CD4-positive, CD25-positive, alpha-beta regulatory T cell (primary cell): ENCODE data around the gene ZNF804B. TPM values are rescaled to one million over a fixed set of nuclear protein-coding genes. Genes with fewer than 3 reads are reported as not detected.

Experiments
- ATAC-seq, 2 donors: fragments of 150-1000 bp; cut with Tn5 transposase; one replicate each; pipeline ENCODE4 v1.10.0; 2021; ENCODE audit warnings: low read depth in 2 of 2, moderate number of reproducible peaks in 2 of 2, moderate library complexity in 1 of 2
- DNase-seq, 3 donors: peaks; one replicate each; pipeline versions ENCODE4 v3.0.0 to v3.0.0-alpha.2; 2012 to 2022; ENCODE audit warnings: mixed read lengths in 1 of 3
- H3K27ac ChIP-seq: one replicate; pipeline ENCODE4 v1.7.0; 2013; ENCODE audit warnings: mild to moderate bottlenecking, low read length; ENCODE audit not compliant: insufficient read depth, poor library complexity, severe bottlenecking
- H3K27me3 ChIP-seq: one replicate; pipeline ENCODE4 v1.7.0; 2013; ENCODE audit warnings: low read length; ENCODE audit not compliant: control insufficient read depth, insufficient read depth
- H3K36me3 ChIP-seq: one replicate; pipeline ENCODE4 v1.7.0; 2013; ENCODE audit warnings: mild to moderate bottlenecking, low read length, moderate library complexity; ENCODE audit not compliant: control insufficient read depth, insufficient read depth
- H3K4me1 ChIP-seq: 2 replicates; pipeline ENCODE4 v1.7.0; 2013; ENCODE audit warnings: mild to moderate bottlenecking, low read length; ENCODE audit not compliant: insufficient read depth, control insufficient read depth, poor library complexity, severe bottlenecking
- H3K4me3 ChIP-seq: one replicate; pipeline ENCODE4 v1.7.0; 2013; ENCODE audit warnings: low read depth, mild to moderate bottlenecking, low read length, moderate library complexity
- H3K9me3 ChIP-seq, 2 experiments: 1 replicate in 1 of 2; 2 replicates in 1 of 2; pipeline ENCODE4 v1.7.0; 2013; ENCODE audit warnings: low read length in 2 of 2, mild to moderate bottlenecking in 1 of 2, moderate library complexity in 1 of 2; ENCODE audit not compliant: control insufficient read depth in 2 of 2
- H3K27ac Mint-ChIP-seq, 3 donors: one replicate each; pipeline ENCODE4 v1.8.0; 2020 to 2022; ENCODE audit warnings: mild to moderate bottlenecking in 3 of 3, mixed read lengths in 3 of 3, moderate library complexity in 2 of 3
- H3K27me3 Mint-ChIP-seq: one replicate; pipeline ENCODE4 v1.8.0; 2022; ENCODE audit warnings: mild to moderate bottlenecking, mixed read lengths
- H3K36me3 Mint-ChIP-seq: one replicate; pipeline ENCODE4 v1.8.0; 2020; ENCODE audit warnings: mixed read lengths
- H3K4me1 Mint-ChIP-seq, 4 donors: one replicate each; pipeline ENCODE4 v1.8.0; 2020 to 2022; ENCODE audit warnings: mixed read lengths in 4 of 4, mild to moderate bottlenecking in 1 of 4
- H3K4me3 Mint-ChIP-seq, 4 donors: one replicate each; pipeline ENCODE4 v1.8.0; 2020 to 2022; ENCODE audit warnings: mild to moderate bottlenecking in 4 of 4, mixed read lengths in 4 of 4, moderate library complexity in 3 of 4
- H3K9me3 Mint-ChIP-seq, 7 donors: one replicate each; pipeline ENCODE4 v1.8.0; 2020 to 2022; ENCODE audit warnings: mixed read lengths in 7 of 7, mild to moderate bottlenecking in 3 of 7, moderate library complexity in 2 of 7
- polyA plus RNA-seq, 4 donors: library from polyadenylated mRNA; unstranded; fragments of 300-500 nt; fragmentation: Illumina TruSeq; gene quantifications; one replicate each; pipeline ENCODE4 v1.2.3, GENCODE V29; 2021
- total RNA-seq: library from RNA; stranded (reverse); gene quantifications from one replicate; pipeline ENCODE4 v1.2.3, GENCODE V29; 2022

Gene ZNF804B
- total and polyA plus RNA-seq, 5 donors from 2014 or later = not detected

- H3K4me3 ChIP-seq = no peak overlapping the region
- ATAC-seq (no peak), DNase-seq (no peak)
- H3K27ac ChIP-seq = no peak overlapping the region
- H3K36me3 ChIP-seq = no peaks in the 10 kb centered on the region
- Mint-ChIP-seq H3K27ac (no peak overlapping the region), H3K4me3 (no peak overlapping the region), H3K36me3 (no peaks in the 10 kb centered on the region), H3K27me3 (no peaks in the 10 kb centered on the region), H3K4me1 (no peaks in the 10 kb centered on the region), H3K9me3 (peaks cover 0 to 13% (median 7%) of the 10 kb centered on the region in 7 donors)
- H3K4me1 ChIP-seq = no peaks in the 10 kb centered on the region
- no peaks in the 10 kb centered on the region for H3K9me3 ChIP-seq
- no peaks in the 10 kb centered on the region for H3K27me3 ChIP-seq
Observed at GRCh38 chr7:88933285-88933684, 173.8 kb downstream of the ZNF804B start.

GRCh38 chr7:88942815-88943501 is 183.5 kb downstream of the ZNF804B start:
- Histone ChIP-seq H3K4me3 (no peak overlapping the region), H3K27ac (no peak overlapping the region), H3K4me1 (no peaks in the 10 kb centered on the region), H3K36me3 (no peaks in the 10 kb centered on the region), H3K27me3 (no peaks in the 10 kb centered on the region), H3K9me3 (no peaks in the 10 kb centered on the region)
- ATAC-seq (no peak), DNase-seq (no peak)
- Mint-ChIP-seq H3K9me3 (peaks cover 0 to 15% (median 6%) of the 10 kb centered on the region in 7 donors), H3K27ac (no peak overlapping the region), H3K4me3 (no peak overlapping the region), H3K27me3 (no peaks in the 10 kb centered on the region), H3K4me1 (no peaks in the 10 kb centered on the region), H3K36me3 (no peaks in the 10 kb centered on the region)

GRCh38 chr7:88951826-88952225 is 192.3 kb downstream of the ZNF804B start:
- H3K4me1 ChIP-seq = no peaks in the 10 kb centered on the region
- no peaks in the 10 kb centered on the region for H3K27me3 ChIP-seq
- H3K36me3 ChIP-seq = no peaks in the 10 kb centered on the region
- Mint-ChIP-seq H3K36me3 (no peaks in the 10 kb centered on the region), H3K4me3 (no peak overlapping the region), H3K9me3 (peaks cover 0 to 9% (median 1%) of the 10 kb centered on the region in 7 donors), H3K27ac (no peak overlapping the region), H3K4me1 (no peaks in the 10 kb centered on the region), H3K27me3 (no peaks in the 10 kb centered on the region)
- H3K9me3 ChIP-seq = peaks cover 0 to 2% of the 10 kb centered on the region in 2 experiments
- DNase-seq = no peak
- ATAC-seq = no peak
- no peak overlapping the region for H3K4me3 ChIP-seq
- H3K27ac ChIP-seq = no peak overlapping the region

GRCh38 chr7:88964418-88964817 is 204.9 kb downstream of the ZNF804B start:
- Histone ChIP-seq H3K9me3 (no peaks in the 10 kb centered on the region), H3K27me3 (no peaks in the 10 kb centered on the region), H3K4me3 (no peak overlapping the region), H3K27ac (no peak overlapping the region), H3K36me3 (no peaks in the 10 kb centered on the region), H3K4me1 (no peaks in the 10 kb centered on the region)
- no peak for ATAC-seq
- no peak overlapping the region for H3K27ac Mint-ChIP-seq
- H3K36me3 Mint-ChIP-seq = no peaks in the 10 kb centered on the region
- H3K9me3 Mint-ChIP-seq = peaks cover 3 to 18% (median 5%) of the 10 kb centered on the region in 7 donors
- no peak for DNase-seq
- H3K27me3 Mint-ChIP-seq = no peaks in the 10 kb centered on the region
- no peaks in the 10 kb centered on the region for H3K4me1 Mint-ChIP-seq
- no peak overlapping the region for H3K4me3 Mint-ChIP-seq

- Histone ChIP-seq H3K4me3 (no peak overlapping the region), H3K27ac (no peak overlapping the region), H3K27me3 (no peaks in the 10 kb centered on the region), H3K36me3 (no peaks in the 10 kb centered on the region), H3K9me3 (no peaks in the 10 kb centered on the region), H3K4me1 (no peaks in the 10 kb centered on the region)
- DNase-seq (no peak), ATAC-seq (no peak)
- Mint-ChIP-seq H3K27ac (no peak overlapping the region), H3K36me3 (no peaks in the 10 kb centered on the region), H3K4me1 (no peaks in the 10 kb centered on the region), H3K4me3 (no peak overlapping the region), H3K27me3 (no peaks in the 10 kb centered on the region), H3K9me3 (peaks cover 0 to 15% (median 5%) of the 10 kb centered on the region in 7 donors)
Observed at GRCh38 chr7:88965371-88965770, 205.9 kb downstream of the ZNF804B start.

- Mint-ChIP-seq H3K4me1 (no peaks in the 10 kb centered on the region), H3K36me3 (no peaks in the 10 kb centered on the region)
Observed at GRCh38 chr7:88967432-88967831, 207.9 kb downstream of the ZNF804B start.

GRCh38 chr7:88969167-88969566 is 209.7 kb downstream of the ZNF804B start:
- Mint-ChIP-seq H3K36me3 (no peaks in the 10 kb centered on the region), H3K9me3 (peaks cover 0 to 14% (median 3%) of the 10 kb centered on the region in 7 donors), H3K4me1 (no peaks in the 10 kb centered on the region), H3K27me3 (no peaks in the 10 kb centered on the region), H3K27ac (no peak overlapping the region), H3K4me3 (no peak overlapping the region)
- Histone ChIP-seq H3K4me1 (no peaks in the 10 kb centered on the region), H3K9me3 (no peaks in the 10 kb centered on the region), H3K27me3 (no peaks in the 10 kb centered on the region), H3K36me3 (no peaks in the 10 kb centered on the region), H3K27ac (no peak overlapping the region), H3K4me3 (no peak overlapping the region)
- DNase-seq (no peak), ATAC-seq (no peak)

More at GRCh38 chr7:88967432-88967831, 207.9 kb downstream of the ZNF804B start:
- no peak overlapping the region for H3K4me3 Mint-ChIP-seq
- Histone ChIP-seq H3K27me3 (no peaks in the 10 kb centered on the region), H3K27ac (no peak overlapping the region), H3K4me1 (no peaks in the 10 kb centered on the region), H3K4me3 (no peak overlapping the region), H3K9me3 (no peaks in the 10 kb centered on the region), H3K36me3 (no peaks in the 10 kb centered on the region)
- no peaks in the 10 kb centered on the region for H3K27me3 Mint-ChIP-seq
- peaks cover 0 to 14% (median 4%) of the 10 kb centered on the region in 7 donors for H3K9me3 Mint-ChIP-seq
- DNase-seq (no peak), ATAC-seq (no peak)
- no peak overlapping the region for H3K27ac Mint-ChIP-seq

GRCh38 chr7:88985295-88985694 is 225.8 kb downstream of the ZNF804B start:
- DNase-seq = no peak
- no peak for ATAC-seq
- H3K4me3 ChIP-seq = no peak overlapping the region
- no peaks in the 10 kb centered on the region for H3K36me3 ChIP-seq
- Mint-ChIP-seq H3K4me1 (no peaks in the 10 kb centered on the region), H3K9me3 (peaks cover 3 to 8% (median 6%) of the 10 kb centered on the region in 7 donors), H3K36me3 (no peaks in the 10 kb centered on the region), H3K4me3 (no peak overlapping the region), H3K27ac (no peak overlapping the region), H3K27me3 (no peaks in the 10 kb centered on the region)
- no peak overlapping the region for H3K27ac ChIP-seq
- H3K9me3 ChIP-seq = no peaks in the 10 kb centered on the region
- no peaks in the 10 kb centered on the region for H3K27me3 ChIP-seq
- H3K4me1 ChIP-seq = no peaks in the 10 kb centered on the region
